ACHN (cell line): ENCODE results near the gene TAS1R3.
A peak's percentile ranks its signal among the peaks of the same experiment; 100 is the strongest.

Experiments
- DNase-seq: peaks from one replicate; pipeline ENCODE4 v3.0.0-alpha.2; 2015
- in situ Hi-C: cut with HindIII; loops from 2 replicates; pipeline ENCODE4 v1.10.0; 2017; ENCODE audit warnings: low sequenced_read_pairs, low pct_ligation_motif_present, low pct_unique_long_range_greater_than_20kb

Gene TAS1R3

DNA sequence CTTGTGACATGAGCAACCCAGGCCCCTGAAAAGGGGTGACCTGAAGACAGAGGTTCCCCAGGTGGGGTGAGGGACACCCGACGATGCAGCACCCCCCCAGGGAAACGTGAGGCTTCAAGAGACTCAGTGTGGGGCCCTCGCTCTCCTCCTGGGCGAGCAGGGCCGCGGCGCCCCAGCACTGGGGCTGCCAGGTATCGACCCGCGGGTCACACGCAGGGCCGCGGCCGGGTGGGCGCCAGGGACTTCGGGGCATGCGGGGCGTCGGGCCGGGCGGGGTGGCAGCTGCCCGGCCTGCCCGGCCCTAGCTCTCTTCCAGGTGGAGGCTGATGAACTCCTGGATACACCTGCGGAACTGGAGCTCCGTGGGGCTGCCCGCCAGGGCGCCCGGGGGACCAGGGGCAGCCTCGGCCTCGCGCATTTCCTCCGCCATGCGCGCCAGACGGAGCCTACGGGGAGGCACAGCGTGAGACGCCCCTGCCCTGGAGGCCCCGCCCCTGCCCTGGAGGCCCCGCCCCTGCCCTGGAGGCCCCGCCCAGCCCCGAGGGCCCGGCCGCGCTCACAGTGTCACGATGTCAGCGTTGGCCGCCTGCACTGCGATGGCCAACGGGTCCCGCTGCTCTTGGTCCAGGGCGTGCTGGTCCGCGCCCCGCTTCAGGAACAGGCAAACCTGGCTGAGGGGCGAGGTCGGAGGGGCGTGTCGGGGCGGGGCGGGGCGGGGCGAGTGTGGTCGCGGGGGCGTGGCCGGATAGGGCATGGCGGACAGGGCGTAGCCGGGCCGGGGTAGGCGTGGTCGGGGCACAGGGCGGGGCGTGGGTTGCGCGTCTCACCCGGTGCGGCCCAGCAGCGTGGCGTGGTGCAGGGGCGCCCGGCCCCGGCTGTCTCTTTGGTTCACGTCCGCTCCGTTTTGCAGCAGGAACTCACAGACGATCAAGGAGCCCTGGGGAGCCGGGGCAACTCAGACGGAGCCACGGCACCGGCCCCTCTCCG is 37.5 kb upstream of the TAS1R3 start:
- no peak for DNase-seq
- in situ Hi-C loops = no loop called here

DNA sequence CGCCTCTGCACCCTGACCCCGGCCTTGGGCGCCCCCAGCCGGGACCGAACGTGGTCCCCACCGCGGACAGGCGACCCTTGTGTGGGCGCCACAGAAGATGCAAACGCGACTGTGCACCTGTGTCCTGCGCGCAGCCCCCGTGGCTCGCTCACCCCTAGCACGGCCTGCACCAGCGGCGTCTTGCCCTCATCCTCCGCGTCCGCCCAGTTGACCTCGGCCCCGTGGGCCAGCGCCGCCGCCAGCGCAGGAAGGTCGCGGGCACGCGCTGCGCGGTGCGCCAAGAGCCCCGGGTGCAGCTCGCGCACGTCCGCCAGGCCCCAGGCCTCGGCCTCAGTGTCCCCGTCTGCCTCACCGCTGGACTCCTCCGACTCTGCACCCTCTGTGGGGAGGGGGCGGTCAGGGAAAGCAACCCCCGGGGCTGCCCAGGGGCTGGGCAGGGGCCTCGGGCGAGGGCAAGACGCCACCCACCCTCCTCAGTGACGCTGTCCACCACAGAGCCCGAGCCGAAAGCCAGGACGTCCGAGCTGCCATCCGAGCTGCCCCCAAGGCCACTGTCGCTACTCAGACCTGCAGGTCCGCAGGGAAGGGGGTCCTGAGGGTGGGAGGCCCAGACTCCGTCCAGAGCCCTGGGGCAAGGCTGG is 36.7 kb upstream of the TAS1R3 start:
- DNase-seq = no peak
- in situ Hi-C loops = no loop called here

DNA sequence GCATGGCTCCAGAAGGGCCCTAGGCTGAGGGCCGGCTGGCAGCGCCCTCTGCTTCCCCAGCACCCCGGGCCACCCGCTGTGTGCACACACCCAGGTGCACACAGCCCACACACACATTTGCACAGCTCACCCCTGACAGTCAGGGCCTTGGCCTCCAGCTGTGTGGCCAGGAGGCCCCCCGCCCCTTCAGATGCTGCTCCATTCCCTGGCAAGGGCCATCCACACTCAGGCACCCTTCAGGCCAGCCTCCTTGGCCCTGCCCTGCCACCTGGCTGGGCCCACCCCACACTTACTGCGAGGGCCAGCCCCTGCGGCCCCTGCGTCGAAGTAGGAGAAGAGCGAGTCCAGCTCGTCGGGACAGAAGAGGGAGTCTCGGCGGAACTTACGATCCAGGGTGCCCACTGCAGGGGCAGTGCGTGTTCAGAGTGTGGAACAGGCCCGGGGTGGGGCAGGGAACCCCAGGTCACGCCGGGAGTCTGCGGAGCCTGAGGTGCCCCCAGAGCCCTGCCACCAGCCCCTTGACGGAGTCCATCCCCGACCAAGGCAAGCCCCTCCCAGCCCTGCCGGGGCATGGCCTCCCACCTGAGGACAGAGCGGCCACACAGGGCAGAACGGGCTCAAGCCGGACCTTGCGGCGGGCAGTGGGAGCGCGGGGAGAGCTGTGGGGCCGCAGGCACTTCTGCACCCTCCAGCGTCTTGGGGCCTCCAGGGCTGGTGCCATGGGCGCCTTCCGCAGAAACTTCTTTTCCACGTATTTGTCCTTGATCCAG is 35.7 kb upstream of the TAS1R3 start:
- in situ Hi-C loops = no loop called here

DNA sequence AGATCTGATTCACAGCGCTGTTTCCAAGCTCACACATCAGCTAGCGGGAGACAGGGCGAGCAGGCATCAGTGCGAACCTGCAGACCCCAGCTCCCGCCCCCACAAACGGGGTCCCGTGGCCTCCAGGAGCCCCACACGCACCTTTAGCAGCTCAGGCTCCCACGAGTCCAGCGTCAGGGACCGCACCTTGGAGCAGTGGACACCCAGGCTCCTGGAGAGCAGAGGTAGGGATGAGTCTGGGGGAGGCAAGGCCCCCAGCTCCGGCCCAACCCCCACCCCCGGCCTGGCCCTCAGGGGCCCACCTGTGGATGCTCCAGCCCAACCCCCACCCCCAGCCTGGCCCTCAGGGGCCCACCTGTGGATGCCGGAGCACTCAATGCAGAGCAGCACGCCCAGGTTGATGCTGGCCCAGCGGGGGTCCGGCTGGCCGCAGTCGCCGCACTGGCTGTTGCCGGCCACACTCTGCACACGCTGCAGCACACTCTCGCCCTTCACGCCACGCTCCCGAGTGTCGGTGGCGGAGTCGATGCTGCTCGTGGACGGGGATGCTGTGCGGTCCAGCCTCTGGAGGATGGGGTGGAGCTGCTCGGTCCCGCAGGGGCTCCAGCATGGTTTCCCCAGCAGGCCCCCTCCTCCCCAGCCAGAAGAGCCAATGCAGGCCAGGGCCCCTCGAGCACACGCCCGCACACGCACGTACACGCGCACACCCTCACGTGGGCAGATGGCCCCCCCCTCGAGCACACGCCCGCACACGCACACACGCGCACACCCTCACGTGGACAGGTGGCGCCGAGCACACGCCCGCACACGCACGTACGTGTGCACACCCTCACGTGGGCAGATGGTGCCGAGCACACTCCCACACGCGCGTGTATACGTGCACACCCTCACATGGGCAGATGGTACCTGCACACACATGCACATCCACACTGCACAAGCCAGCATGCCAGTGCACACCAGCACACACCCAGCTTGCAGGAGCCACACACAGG is 34.7 kb upstream of the TAS1R3 start:
- no peak for DNase-seq
- in situ Hi-C loops = no loop called here

More for the DNA sequence above, 35.7 kb upstream of the TAS1R3 start:
- no peak for DNase-seq

DNA sequence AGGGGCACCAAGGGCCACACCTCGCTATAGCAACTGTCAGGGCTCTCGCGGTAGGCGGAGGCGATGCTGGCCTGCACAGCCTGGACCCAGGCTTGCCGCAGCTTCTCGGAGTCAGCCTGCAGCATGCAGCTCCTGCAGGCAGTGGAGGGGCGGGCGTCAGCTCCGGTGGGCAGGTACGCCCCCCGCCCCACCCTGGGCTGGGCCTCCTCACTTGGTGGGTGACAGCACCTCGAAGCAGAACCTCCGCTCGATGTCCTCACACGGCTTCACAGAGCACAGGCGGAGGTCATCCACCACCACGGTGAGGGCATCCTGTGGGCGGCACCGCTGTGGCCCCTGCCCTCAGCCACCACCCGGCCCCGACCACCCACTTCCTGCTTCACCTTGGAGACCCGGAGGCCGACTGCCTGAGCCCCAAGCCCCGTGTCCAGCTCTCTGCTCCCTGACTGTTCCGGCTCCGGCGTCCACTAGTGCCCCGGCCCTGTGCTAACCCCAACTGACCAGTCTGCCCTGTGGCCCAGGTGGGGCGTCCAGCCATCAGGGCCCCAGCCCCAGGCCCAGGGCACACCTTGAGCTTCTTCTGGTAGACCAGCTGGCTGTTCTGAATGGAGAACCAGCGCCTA is 33.2 kb upstream of the TAS1R3 start:
- DNase-seq = no peak
- in situ Hi-C loops = no loop called here

DNA sequence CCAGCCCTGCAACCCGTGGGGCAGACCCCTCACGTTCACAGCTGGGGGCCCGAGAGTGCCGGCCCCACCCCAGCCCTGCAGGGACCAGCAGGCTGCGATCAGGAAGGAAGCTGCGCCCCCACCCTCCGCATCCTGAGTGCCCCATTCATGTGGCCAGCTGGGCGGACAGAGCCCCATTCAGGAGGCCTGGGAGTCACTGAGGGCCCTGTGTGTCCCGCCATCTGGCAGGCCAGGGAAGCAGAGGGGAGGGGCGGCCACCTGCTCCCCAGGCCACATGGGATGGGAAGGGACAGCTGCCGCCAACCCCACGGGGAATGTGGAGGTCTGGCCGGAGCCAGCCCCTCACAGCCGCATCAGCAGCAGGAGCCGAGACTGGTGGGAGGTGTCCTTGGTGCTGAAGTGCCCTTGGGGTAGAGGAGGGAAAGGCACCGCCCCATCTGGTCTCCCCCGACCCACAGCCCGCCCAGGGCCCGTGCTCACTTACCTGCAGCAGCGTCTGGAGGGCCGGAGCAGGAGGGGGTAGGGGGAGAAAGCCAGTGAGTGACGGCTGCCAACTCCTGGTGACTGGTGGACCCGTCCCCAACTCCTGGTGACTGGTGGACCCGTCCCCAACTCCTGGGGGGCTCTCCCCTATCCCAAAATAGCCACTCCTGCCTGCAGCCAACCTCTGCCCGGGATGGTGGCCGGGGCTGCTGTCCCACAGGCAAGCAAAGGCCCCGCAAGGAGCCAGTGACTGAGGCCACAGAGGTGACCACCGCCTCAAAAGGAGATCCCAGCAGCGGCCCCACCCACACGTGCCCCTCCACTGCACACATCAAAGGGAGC is 32.0 kb upstream of the TAS1R3 start:
- peak; percentile 23 for DNase-seq
- in situ Hi-C loops = no loop called here

DNA sequence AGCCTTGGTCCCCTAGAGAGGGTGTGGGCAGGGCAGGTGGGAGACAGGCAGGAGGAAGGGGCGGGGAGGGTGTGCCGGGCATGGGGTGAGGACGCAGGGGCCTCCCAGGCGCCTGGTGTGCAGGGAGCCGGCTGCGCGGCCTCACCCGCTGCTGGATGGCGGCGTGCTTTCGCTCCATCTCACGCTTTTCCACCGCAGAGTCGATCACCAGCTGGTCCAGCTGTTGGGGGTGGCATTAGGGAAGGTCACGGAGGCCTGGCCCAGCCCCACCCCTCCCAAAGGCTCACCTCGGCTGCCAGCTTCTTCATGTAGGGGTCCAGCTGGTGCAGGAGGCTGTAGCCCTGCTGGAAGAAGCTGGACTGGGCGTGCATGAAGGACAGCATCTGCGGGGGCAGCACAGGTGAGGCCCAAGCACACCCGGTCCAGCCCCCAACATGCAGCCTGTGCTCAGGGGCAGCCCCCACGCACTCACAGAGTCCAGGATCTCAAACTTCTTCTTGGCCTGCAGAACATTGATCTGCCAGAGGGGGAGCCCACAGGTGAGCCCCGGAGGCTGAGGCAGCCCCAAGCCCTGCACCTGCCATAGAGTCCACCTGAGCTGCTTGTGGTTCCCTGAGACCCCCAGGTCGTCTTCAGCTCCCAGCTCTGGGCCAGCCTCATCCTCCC is 31.3 kb upstream of the TAS1R3 start:
- in situ Hi-C loops = no loop called here
- no peak for DNase-seq

DNA sequence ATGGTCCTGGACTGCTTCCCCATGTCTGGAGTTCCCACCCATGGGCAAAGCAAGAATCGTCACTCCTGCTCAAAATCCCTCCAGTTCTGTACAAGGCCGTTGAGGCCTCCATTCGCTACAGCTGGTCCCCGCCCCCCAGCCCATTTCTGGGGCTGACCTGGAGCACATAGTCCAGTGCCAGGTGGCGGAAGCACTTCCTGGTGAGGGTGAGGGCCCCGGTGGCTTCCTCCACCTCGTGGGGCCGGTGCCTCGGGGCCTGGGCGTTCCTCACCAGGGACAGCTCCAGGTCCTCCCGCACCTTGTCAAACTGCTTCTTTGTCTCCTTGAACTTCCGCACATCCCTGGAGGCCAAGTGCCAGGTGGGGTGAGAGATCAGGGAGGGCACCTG is 30.7 kb upstream of the TAS1R3 start:
- in situ Hi-C loops = no loop called here

DNA sequence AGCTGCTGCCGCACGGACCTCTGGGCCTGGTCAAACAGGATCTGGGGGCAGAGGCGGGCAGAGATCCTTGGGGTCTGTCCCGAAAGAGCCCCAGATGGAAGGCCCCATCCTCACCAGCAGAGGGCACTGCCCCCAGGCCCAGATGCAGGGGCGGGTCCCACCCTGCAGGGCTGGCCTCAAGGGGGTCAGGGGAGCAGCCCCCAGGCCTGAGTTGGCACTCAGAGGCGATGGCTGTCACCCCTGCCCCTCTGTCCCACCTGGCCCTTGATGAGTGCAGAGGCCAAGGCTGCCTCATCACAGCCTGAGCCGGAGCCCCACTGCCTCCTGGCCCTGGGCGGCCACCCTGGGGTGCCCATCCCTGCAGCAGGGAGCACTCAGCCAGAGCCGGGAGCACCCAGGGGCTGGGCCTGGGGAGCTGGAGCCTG is 29.1 kb upstream of the TAS1R3 start:
- in situ Hi-C loops = no loop called here
- no peak for DNase-seq

More for the DNA sequence above, 30.7 kb upstream of the TAS1R3 start:
- no peak for DNase-seq

DNA sequence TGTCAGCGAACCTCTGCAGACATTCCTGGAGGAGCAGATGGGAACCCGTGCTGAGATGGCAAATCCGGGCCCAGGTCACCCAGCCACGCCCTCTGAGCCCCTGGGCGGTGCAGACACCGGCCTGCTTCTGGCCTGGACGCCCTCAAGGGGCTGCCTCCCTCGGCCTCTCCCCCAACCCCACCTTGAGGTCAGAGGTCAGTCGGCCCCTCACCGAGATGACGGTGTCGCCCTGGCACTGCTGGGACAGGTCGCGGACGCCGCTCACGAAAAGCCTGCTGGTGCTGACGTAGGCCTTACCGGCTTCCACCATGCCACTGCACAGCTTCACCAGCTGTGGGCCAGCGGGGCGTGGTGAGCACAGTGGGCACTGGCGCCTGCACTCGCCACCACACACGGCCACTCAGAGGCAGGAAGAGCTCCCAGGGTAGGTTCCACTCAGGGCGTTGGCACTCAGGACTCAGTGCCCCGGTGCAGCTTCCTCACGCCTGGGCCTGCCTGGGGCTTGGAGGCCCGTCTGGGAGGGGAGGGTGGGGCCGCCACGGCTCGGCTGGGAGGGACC is 28.1 kb upstream of the TAS1R3 start:
- in situ Hi-C loops = no loop called here
- no peak for DNase-seq

DNA sequence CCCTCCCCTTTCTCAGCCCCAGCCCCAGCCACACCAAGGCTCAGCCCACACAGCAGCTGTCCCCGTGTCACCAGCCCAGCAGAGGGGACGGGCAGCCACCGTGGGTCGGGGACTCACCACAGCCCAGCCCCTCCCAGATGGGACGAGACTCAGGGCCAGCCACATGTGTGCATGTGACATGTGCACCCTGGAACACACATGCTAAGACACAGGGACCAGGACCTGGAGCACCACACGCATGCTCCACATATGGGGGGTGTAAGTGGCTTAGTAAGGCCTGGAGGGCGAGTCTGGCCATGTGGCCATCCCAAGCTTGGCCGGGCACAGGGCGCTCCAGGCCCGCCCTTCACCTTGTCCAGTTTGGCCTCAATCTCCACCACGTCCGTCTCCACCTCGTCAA is 27.3 kb upstream of the TAS1R3 start:
- no peak for DNase-seq
- in situ Hi-C loops = no loop called here

DNA sequence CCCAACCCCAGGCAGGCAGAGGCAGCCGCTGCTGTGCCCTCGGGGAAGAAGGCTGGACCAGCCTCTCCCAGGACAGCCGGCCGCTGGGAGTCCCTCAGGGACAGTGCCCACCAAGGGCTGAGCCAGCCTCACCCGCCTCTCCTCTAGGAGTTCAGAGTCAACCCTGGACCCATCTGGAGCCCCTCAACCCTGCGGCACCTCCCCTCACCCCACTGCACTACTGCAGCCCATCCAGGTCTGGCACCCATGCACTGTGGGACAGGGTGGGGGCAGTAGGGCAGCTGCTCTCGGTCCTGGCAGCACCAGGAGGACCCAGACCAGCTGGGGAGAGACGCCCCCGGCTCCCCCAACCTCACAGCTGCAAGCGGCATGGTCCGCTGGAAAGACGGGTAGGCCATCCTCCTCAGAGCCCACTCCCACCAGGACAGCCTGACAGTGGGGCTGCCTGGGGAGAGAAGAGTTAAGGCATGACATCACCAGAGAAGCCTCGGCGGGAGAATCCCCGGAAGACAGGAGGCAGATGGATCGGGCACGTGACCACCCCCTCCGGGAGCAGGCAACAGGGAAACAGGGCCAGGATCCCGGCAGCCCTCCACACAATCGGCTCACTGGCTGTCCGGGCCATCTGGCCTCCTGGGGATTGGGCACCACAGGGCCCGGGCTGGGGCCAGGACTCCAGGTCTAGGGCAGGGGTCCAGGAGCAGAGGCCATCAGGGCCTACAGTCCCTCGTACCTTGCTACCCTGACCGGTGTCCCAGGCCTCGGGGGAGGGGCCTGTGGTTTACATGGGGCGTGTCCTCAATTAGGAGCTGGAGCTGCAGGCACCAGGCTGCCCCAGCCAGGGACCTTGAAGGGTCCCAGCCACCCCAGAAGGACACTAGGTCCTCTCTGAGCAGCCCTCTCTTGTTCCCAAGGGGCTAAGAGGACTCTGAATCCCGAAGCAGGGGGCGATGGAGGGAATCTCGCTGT is 26.5 kb upstream of the TAS1R3 start:
- peak; percentile 66 for DNase-seq
- in situ Hi-C loops = no loop called here

DNA sequence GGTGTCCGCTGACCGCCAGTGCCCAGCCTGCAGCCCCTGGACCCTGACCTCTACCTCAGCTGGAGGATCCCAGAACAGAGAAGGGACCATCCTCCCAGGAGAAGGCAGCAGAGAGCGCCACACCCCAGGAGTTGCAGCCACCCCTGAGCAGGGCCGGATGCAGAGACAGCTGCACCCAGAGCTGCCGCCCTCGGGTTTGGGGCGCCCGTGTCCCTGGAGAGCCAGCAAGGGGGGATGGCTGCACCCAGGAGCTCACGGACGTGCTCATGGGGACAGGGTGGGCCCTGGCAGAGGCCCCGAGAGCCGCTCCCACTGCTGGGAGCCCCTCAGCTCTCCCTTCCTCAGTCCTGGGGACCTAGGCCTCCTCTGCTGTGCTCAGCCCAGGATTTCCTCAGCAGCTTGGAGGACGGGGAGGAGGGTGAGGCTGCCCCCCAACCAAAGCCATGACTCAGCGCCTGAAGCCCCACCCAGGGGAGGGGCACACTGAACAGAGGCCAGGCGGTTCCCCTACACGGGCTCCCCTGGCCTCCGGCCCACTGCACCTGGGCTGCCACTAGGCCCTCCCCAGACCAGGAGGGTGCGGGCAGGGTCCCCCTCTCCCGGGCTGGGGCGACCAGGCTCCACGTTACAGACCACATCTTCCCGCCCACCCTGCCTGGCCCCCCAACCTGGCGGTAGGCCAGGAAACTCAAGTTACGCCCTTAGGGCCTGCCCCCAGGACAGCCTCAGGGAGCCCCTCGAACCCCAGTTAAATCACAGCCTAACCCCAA is 25.6 kb upstream of the TAS1R3 start:
- peak; percentile 73 for DNase-seq
- in situ Hi-C loops = no loop called here

DNA sequence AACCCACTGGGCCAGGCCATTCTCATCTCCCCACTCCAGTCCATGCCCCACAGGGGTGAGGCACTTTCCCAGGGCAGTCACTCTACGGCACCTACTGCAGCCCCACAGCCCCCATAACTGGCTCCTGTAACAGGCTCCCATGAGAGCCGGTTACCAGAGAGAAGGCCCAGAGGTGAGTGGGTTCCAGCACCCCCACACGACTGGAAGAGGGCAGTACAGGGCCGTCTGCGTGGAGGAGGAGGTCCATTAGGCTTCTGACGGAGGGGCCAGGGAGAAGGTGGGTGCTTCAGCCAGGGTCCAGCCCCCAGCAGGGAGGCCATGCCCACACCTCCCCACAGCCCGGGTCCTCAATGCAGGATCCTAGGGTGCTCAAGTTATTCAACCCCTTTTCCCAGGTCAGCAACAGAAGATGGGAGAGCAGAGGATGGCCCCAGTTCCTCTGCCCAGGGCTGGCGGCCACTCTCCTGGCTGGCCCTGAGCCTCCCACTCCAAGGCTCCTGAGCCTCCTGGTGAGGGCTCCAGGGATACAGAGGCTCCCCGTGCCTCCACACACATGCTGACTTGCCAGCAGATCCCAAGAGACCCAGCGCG is 24.9 kb upstream of the TAS1R3 start:
- peak; percentile 16 for DNase-seq
- in situ Hi-C loops = no loop called here
